Left forelimb (tissue), 1 donor: ENCODE results near the gene ROMO1.
"Not testable (repeated sequence)": the region's sequence is repeated elsewhere in the genome, so short reads cannot be mapped to it uniquely, and the experiment has no call there.

Source experiments
- DNase-seq: peaks from one replicate; pipeline ENCODE4 v3.0.0-alpha.2; 2018; ENCODE audit warnings: low spot score

ROMO1 gene

DNA sequence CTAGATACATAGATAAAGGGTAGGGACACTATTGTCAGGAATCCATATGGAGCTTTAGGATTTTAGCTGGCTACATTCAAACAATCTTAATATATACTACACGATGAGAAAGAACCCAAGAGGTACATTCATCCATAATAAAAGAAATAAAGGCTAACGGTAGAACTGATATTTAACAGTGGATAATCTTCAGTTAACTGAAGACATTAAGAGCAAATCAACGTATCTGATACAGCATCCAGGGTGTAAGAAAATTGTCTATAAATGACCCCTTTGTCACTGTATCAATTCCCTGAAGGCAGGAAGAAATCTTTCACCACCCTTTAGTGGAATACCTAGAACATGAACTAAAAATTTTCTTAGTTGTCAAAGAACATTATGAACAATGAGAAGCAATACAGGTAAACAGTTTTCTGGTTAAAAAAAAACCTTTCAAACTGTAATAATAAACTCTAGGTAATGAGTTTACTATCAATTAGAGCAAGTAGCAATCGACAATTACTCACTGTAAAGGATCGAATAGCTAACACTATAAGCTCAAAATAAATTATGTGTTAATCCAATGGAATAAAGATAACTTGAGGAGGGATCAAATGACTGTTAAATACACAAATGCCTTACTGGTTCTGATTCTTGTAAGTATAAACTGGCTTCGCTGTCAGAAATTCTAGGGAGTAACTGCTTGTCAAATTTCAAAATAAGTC, 11.8 kb downstream of the ROMO1 start:
- DNase-seq: no peak

- DNase-seq: no peak
Measured at GRCh38 chr20:35711588-35712209, 12.5 kb downstream of the ROMO1 start.

DNA sequence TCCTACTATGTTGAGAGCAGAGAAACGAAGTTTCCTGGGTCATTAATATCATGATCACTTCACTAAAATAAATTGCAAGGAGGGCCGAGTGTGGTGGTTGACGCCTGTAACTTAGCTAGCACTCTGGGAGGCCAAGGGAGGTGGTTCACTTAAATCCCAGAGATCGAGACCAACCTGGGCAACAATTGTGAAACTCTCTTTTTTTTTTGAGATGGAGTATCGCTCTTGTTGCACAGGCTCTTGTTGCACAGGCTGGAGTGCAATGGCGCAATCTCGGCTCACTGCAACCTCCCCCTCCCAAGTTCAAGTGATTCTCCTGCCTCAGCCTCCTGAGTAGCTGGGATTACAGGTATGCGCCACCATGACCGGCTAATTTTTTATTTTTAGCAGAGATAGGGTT, 13.9 kb downstream of the ROMO1 start:
- not testable (repeated sequence) for DNase-seq

- DNase-seq: no peak
Measured at GRCh38 chr20:35714127-35714526, 14.9 kb downstream of the ROMO1 start.

- DNase-seq: no peak
Measured at GRCh38 chr20:35715652-35716051, 16.4 kb downstream of the ROMO1 start.

- DNase-seq: no peak
Measured at GRCh38 chr20:35716330-35716729, 17.1 kb downstream of the ROMO1 start.

DNA sequence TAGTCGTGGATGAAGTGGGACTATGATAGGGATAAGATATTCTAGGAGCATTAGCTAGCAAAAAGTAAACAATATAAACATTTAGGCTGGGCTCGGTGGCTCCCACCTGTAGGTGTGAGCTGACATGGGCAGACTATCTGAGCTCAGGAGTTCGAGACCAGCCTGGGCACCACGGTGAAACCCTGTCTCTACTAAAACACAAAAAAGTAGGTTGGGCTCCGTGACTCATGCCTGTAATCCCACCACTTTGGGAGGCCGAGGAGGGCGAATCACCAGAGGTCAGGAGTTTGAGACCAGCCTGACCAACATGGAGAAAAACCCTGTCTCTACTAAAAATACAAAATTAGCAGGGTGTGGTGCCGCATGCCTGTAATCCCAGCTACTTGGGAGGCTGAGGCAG, 19.1 kb downstream of the ROMO1 start:
- not testable (repeated sequence) for DNase-seq

DNA sequence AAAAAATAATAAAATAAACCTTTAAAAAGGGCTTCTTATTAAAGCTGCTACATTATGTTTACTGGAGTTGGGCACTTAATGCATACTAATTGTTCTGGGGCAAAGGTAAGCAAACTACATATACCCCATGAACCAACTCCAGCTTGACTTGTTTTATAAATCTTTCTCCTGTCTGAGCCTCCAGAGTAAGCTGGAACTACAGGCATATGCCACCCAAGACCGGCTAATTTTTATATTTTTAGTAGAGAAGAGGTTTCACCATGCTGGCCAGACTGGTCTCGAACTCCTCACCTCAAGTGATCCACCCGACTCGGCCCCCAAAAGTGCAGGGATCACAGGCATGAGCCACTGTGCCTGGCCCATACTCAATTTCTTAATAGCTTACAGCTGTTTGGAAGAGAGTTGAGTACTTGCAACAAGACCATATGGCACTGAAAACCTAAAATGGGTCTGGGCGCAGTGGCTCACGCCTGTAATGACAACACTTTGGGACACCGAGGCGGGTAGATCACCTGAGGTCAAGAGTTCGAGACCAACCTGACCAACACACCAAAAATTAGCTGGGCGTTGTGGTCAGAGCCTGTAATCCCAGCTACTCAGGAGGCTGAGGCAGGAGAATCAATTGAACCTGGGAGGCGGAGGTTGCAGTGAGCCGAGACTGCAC, 19.9 kb downstream of the ROMO1 start:
- no peak for DNase-seq

DNA sequence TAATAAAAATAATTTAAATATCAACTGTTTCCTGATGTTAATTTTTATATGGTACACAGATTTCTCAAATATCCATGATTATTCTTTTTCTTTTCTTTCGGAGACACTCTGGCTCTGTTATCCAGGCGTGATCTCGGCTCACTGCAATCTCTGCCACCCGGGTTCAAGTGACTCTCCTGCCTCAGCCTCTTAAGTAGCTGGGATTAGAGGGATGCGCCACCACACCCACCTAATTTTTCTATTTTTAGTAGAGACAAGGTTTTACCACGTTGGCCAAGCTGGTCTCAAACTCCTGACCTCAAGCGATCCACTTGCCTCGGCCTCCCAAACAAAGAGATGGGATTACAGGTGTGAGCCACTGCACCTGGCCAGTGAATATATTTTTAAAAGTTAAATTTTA, 20.5 kb downstream of the ROMO1 start:
- no peak for DNase-seq

DNA sequence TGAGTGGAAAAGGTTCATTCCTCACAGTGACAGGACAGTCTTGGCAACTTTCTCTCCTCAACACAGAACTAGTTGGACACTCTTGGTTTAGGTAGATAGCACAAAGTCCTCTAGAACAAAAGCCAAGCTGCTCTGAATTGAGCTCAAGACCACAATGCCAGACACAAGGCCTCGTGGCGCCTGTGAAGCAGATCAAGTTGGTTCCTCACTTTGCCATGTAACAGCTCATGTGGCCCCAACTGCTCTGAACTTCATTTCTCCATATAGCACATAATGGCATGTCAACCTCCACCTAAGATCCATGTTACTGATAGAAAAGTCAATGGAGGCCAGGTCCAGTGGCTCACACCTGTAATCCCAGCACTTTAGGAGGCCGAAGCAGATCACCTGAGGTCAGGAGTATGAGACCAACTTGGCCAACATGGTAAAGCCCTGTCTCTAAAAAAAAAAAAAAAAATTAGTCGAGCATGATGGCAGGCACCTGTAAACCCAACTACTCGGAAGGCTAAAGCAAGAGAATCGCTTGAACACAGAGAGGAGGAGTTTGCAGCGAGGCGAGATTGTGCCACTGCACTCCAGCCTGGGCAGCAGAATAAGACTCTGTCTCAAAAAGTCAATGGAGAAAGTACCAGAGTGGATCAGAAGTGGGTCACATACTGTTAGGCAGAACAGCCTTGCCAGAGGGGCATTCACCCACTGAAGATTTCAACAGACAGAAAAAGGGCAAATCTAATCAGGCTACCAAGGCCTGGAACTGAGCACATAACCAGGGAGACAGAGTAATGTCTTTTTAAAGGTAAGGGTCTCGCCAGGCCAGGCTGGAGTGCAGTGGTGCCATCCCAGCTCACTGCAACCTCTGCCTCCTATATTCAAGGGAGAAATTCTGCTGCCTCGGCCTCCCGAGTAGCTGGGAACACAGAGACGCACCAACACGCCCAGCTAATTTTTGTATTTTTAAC, 21.2 kb downstream of the ROMO1 start:
- DNase-seq: no peak

DNA sequence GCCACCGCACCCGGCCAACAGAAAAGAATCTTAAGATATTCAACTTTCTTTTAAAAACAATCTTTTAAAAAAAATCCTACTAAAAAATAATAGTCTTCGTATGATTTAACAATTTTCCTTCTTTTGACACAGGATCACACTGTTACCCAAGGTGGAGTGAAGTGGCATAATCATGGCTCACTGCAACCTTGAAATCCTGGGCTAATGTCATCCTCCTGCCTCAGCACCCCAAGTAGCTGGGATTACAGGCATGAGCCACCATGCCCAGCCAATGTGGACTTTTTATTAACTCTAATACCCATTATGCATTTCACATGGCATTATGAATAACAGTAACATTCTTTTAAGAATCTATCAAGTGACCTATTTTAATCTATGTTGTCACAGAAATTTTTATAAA, 22.0 kb downstream of the ROMO1 start:
- DNase-seq: no peak

GRCh38 chr20:35721621-35722020, 22.4 kb downstream of the ROMO1 start:
- DNase-seq: no peak

DNA sequence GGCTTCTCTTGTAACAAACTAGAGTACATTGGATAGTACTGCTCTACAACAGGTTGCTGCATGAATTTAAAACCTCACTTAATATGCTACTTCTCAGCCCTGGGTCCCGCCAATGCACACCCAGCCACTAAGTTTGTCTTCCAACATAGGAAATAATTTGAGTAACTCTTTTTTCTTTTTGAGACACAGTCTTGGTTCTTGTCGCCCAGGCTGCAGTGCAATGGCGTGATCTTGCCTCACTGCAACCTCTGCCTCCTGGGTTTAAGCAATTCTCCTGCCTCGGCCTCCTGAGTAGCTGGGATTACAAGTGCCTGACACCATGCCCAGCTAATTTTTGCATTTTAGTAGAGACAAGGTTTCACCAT, 24.1 kb downstream of the ROMO1 start:
- DNase-seq: not testable (repeated sequence)

- not testable (repeated sequence) for DNase-seq
Measured at GRCh38 chr20:35723652-35724320, 24.6 kb downstream of the ROMO1 start.

- DNase-seq: no peak
Measured at GRCh38 chr20:35724321-35725230, 25.4 kb downstream of the ROMO1 start.

DNA sequence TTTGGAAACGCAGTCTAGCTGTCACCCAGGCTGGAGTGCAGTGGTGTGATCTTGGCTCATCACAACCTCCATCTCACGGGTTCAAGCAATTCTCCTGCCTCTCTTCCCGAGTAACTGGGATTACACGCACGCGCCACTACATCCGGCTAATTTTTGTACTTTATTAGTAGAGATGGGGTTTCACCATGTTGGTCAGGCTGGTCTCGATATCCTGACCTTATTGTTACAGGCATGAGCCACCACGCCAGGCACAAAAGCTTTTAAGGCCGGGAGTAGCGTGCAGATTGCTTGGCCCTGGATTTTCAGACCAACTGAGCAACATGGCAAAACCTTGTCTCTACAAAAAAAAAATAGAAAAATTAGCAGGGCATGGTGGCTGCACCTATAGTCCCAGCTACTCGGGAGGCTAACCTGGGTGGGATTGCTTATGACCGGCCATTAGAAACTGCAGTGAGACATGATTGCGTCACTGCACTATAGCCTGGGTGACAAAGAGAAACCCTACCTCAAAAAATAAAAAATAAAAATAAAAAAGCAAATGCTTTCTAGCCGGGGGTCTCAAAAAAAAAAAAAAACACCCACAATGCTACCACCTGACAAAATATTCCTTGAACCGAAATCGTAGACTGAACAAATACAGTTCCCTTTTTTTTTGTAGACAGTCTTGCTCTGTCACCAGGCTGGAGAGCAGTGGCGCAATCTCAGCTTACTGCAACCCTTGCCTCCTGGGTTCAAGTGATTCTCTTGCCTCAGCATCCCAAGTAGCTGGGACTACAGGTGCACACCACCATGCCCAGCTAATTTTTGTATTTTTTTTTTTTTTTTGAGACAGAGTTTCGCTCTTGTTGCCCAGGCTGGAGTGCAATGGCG, 27.9 kb downstream of the ROMO1 start:
- DNase-seq: no peak

DNA sequence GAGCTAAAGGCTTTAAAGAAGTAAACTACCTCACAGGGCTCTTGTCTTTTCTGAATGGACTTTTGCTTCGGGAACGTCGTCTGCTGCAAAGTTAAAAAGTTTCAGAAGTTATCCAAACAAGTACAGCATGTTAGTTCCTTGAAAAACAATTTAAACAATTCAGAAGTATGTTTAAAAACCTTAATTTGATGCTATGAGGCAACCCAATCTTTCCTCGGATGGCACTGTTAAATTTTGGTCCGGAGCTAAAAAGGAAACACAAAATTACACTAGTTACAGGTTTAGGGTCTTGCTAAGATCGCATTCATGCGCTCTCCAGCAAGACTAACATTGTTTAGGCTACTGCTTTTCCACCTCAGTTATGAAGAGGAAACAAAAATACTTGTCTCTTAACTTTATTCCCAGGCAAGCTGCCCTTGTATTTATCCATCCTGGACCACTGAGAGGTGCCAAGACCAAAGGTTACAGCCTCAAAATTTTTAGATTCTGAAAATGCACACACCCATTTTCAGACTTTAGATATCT, 30.1 kb downstream of the ROMO1 start:
- no peak for DNase-seq

- DNase-seq: no peak
Measured at GRCh38 chr20:35729836-35730582, 30.8 kb downstream of the ROMO1 start.
